GM12864 (cell line): ENCODE results near the gene CEP89.
"Not testable (repeated sequence)": the region's sequence is repeated elsewhere in the genome, so short reads cannot be mapped to it uniquely, and the experiment has no call there.

Source experiments
- DNase-seq: peaks from one replicate; pipeline ENCODE4 v3.0.0-alpha.2; 2011; ENCODE audit warnings: low read depth
- H3K4me3 ChIP-seq: 2 replicates; pipeline ENCODE4 v1.5.1; 2011; ENCODE audit warnings: mild to moderate bottlenecking, low read depth, low read length, control low read depth
- CTCF ChIP-seq: IDR thresholded peaks from 2 replicates; pipeline ENCODE4 v1.5.1; 2011; ENCODE audit warnings: low read depth, mild to moderate bottlenecking, moderate library complexity, low read length, control low read depth, inconsistent platforms; ENCODE audit errors: missing control alignments

CEP89 gene

GRCh38 chr19:32976223-32976805, 4.6 kb upstream of the CEP89 start:
- DNase-seq, result peak; percentile 27
- TF ChIP-seq CTCF, result peak; percentile 80
- no peak overlapping the region for H3K4me3 ChIP-seq

GRCh38 chr19:32971012-32971595, 654 bp downstream of the CEP89 start:
- H3K4me3 ChIP-seq, result peak overlapping the region; percentile 62
- no peak for DNase-seq
- TF ChIP-seq CTCF, result no peak

GRCh38 chr19:32969549-32969948, 2.2 kb downstream of the CEP89 start:
- no peak overlapping the region for H3K4me3 ChIP-seq
- TF ChIP-seq CTCF, result no peak
- no peak for DNase-seq

- no peak for TF ChIP-seq CTCF
- no peak for DNase-seq
- H3K4me3 ChIP-seq, result no peak overlapping the region
Observed at GRCh38 chr19:32966750-32967149, 5.0 kb downstream of the CEP89 start.

- H3K4me3 ChIP-seq, result no peak overlapping the region
- no peak for TF ChIP-seq CTCF
- no peak for DNase-seq
Observed at GRCh38 chr19:32945260-32945659, 26.5 kb downstream of the CEP89 start.

GRCh38 chr19:32941273-32941672, 30.5 kb downstream of the CEP89 start:
- DNase-seq, H3K4me3 ChIP-seq: not testable (repeated sequence)

GRCh38 chr19:32936065-32936464, 35.7 kb downstream of the CEP89 start:
- DNase-seq, result no peak

More at GRCh38 chr19:32936065-32936464, 35.7 kb downstream of the CEP89 start:
- no peak for TF ChIP-seq CTCF
- no peak overlapping the region for H3K4me3 ChIP-seq
